Adipose tissue (tissue), 3 donors: ENCODE results near the gene CLN6. TPM values are rescaled to one million over a fixed set of nuclear protein-coding genes. Genes with fewer than 3 reads are reported as not detected.
"Not testable (repeated sequence)": the region's sequence is repeated elsewhere in the genome, so short reads cannot be mapped to it uniquely, and the experiment has no call there.

Experiments
- H3K27ac ChIP-seq: one replicate; pipeline ENCODE4 v1.5.1; 2013; ENCODE audit warnings: low read depth, low read length
- WGBS, 3 donors: extraction: QIAGEN DNeasy Blood & Tissue Kit; methylation state at CpG; one replicate each; pipeline ENCODE4 v1.1.7; 2013; 5-methylcytosine and 5-hydroxymethylcytosine counted together
- polyA plus RNA-seq, 3 donors: library from polyadenylated mRNA; stranded (reverse); fragments of 200-250 nt; gene quantifications; one replicate each; pipeline ENCODE4 v1.2.3, GENCODE V29; 2013
- donor health status: healthy with polysubstance abuse.
- donor health status: Bipolar disorder and iron deficiency.
- donor health status: healthy.

CLN6 gene
- polyA plus RNA-seq, 3 donors = 10.5 to 15.7 (median 15.0) TPM

- H3K27ac ChIP-seq = no peak overlapping the region
- 90 to 94% (median 93%) methylated on average over 5 of the region's 5 CpGs for WGBS, 3 donors
These were observed 45.8 kb downstream of the CLN6 start for GRCh38 chr15:68183616-68184315.

GRCh38 chr15:68177742-68178141 lies 51.8 kb downstream of the CLN6 start:
- no peak overlapping the region for H3K27ac ChIP-seq

- H3K27ac ChIP-seq = no peak overlapping the region
- WGBS, 3 donors = 80 to 94% (median 86%) methylated on average over 3 of the region's 3 CpGs
These were observed 52.9 kb downstream of the CLN6 start for GRCh38 chr15:68176601-68177000.

- 36 to 74% (median 50%) methylated on average over 2 of the region's 2 CpGs for WGBS, 3 donors
- H3K27ac ChIP-seq = no peak overlapping the region
These were observed 54.0 kb downstream of the CLN6 start for GRCh38 chr15:68175526-68175925.

- H3K27ac ChIP-seq = no peak overlapping the region
- WGBS, 3 donors = 96 to 98% (median 97%) methylated on average over 4 of the region's 4 CpGs
These were observed 56.4 kb downstream of the CLN6 start for GRCh38 chr15:68173119-68173518.

- H3K27ac ChIP-seq = not testable (repeated sequence)
- WGBS, 3 donors = 66 to 92% (median 74%) methylated on average over 2 of the region's 2 CpGs
These were observed 57.5 kb downstream of the CLN6 start for GRCh38 chr15:68172037-68172436.

GRCh38 chr15:68166847-68167246 lies 62.7 kb downstream of the CLN6 start:
- WGBS, 3 donors = 82 to 97% (median 93%) methylated on average over 4 of the region's 4 CpGs
- H3K27ac ChIP-seq = no peak overlapping the region

- H3K27ac ChIP-seq = no peak overlapping the region
These were observed 66.3 kb downstream of the CLN6 start for GRCh38 chr15:68163191-68163590.

GRCh38 chr15:68158046-68158628 lies 71.4 kb downstream of the CLN6 start:
- no peak overlapping the region for H3K27ac ChIP-seq
- WGBS, 3 donors = 37 to 73% (median 66%) methylated on average over 3 of the region's 3 CpGs

GRCh38 chr15:68157074-68157473 lies 72.5 kb downstream of the CLN6 start:
- no peak overlapping the region for H3K27ac ChIP-seq
- WGBS, 3 donors = 4 to 53% (median 32%) methylated on average over 1 of the region's 1 CpG

Other genes with a start within 250 kb of the CLN6 start
- 10 to 100 TPM in 1 of 3 donors, 1 to 10 TPM in 2; 4.6 to 10.8 (median 7.9) TPM for gene PIAS1, start 175.4 kb downstream of the CLN6 start, polyA plus RNA-seq
- gene CALML4, start 24.4 kb downstream of the CLN6 start, polyA plus RNA-seq = 10 to 100 TPM in 1 of 3 donors, 1 to 10 TPM in 2; 4.8 to 15.3 (median 5.3) TPM
- gene FEM1B, start 48.0 kb upstream of the CLN6 start, polyA plus RNA-seq = 10 to 100 TPM in 2 of 3 donors, 1 to 10 TPM in 1; 5.1 to 15.6 (median 11.7) TPM
- gene ITGA11, start 202.4 kb upstream of the CLN6 start, polyA plus RNA-seq = 1 to 10 TPM in 1 of 3 donors, under 1 TPM in 2; 0.44 to 5.1 (median 0.56) TPM